Heart left ventricle (tissue), 13 donors: ENCODE measurements around the gene DOCK9.

Experiments
- CTCF ChIP-seq, 12 donors: fragments of 200-600 bp; sonication (generic) in 4 of 12; IDR thresholded peaks; one replicate each; pipeline versions ENCODE4 v1.5.0 to v1.8.0; 2018 to 2022; ENCODE audit warnings: antibody characterized with exemption in 12 of 12, mild to moderate bottlenecking in 5 of 12
- POLR2A ChIP-seq, 2 donors: fragments of 450-650 bp; IDR thresholded peaks; one replicate each; pipeline ENCODE4 v1.6.1; 2017; ENCODE audit warnings: antibody characterized with exemption in 2 of 2, mild to moderate bottlenecking in 2 of 2, moderate library complexity in 2 of 2
- donor health status: ischemic (EF 13 %, LVEDD 7.1; RV severe dilation, severe dysfunction).
- donor health status: DM: no; HTN: yes; CAD: no.
- donor health status: DM: no; HTN: no; CAD: no.
- donor health status: ischemic (EF 25% LVEDD 6.9; RV normal size, moderate dysfunction).
- donor health status: ischemic (EF 25% LVEDD 5.7; RV mildly dilated, moderate dysfunction).
- donor health status: ischemic (EF 35%, LVEDD 5.7; RV mildly dilated, moderate dysfunction).
- donor health status: nonischemic (EF 11% LVEDD 7.7; RV severe dilation, severe dysfunction).
- donor health status: DM: yes; HTN: yes; CAD: no.
- donor health status: PGD.
- donor health status: ischemic (EF 29% LVEDD 5.4; RV normal size, mild dysfunction).
- donor health status: nonischemic (EF 23%, LVEDD 6.1; RV moderate dilation, normal function).

- TF ChIP-seq CTCF (IDR thresholded peaks at IDR 0.05) (no peak), POLR2A (IDR thresholded peaks at IDR 0.05) (no peak)
Measured at GRCh38 chr13:99004978-99005377, 27.1 kb upstream of the DOCK9 start.
